Lung (tissue), 12 donors: ENCODE data around the gene SIK3. TPM values are rescaled to one million over a fixed set of nuclear protein-coding genes. Genes with fewer than 3 reads are reported as not detected.

Experiments used
- ATAC-seq: fragments of 200-7000 bp; cut with Tn5 transposase; one replicate; pipeline ENCODE4 v1.9.1; 2020; ENCODE audit warnings: moderate number of reproducible peaks; ENCODE audit not compliant: insufficient read depth, low FRiP score
- DNase-seq, 3 donors: peaks; one replicate each; pipeline ENCODE4 v3.0.0-alpha.2; 2013 to 2017
- H3K27ac ChIP-seq, 2 donors: one replicate each; pipeline ENCODE4 v1.5.1; 2013; ENCODE audit warnings: mild to moderate bottlenecking in 2 of 2, moderate library complexity in 2 of 2, control low read depth in 1 of 2, inconsistent platforms in 1 of 2, low read depth in 1 of 2, low read length in 1 of 2
- H3K27me3 ChIP-seq, 3 donors: one replicate each; pipeline ENCODE4 v1.5.1; 2013; ENCODE audit warnings: low read length in 2 of 3; ENCODE audit not compliant: control insufficient read depth in 3 of 3, insufficient read depth in 3 of 3
- H3K36me3 ChIP-seq, 4 donors: one replicate each; pipeline ENCODE4 v1.5.1; 2013; ENCODE audit warnings: low read length in 4 of 4, mild to moderate bottlenecking in 1 of 4, moderate library complexity in 1 of 4; ENCODE audit not compliant: control insufficient read depth in 4 of 4, insufficient read depth in 4 of 4
- H3K4me1 ChIP-seq, 5 donors: one replicate each; pipeline ENCODE4 v1.5.1; 2013; ENCODE audit warnings: low read length in 5 of 5, mild to moderate bottlenecking in 2 of 5, moderate library complexity in 1 of 5; ENCODE audit not compliant: control insufficient read depth in 5 of 5, insufficient read depth in 5 of 5
- H3K4me3 ChIP-seq: one replicate; pipeline ENCODE4 v1.5.1; 2013; ENCODE audit warnings: mild to moderate bottlenecking, control low read depth, moderate library complexity
- H3K9ac ChIP-seq, 2 donors: one replicate each; pipeline ENCODE4 v1.5.1; 2013; ENCODE audit warnings: low read length in 2 of 2, control low read depth in 1 of 2; ENCODE audit not compliant: insufficient read depth in 1 of 2
- H3K9me3 ChIP-seq, 4 donors: one replicate each; pipeline ENCODE4 v1.5.1; 2013; ENCODE audit warnings: low read length in 3 of 4, mild to moderate bottlenecking in 1 of 4, moderate library complexity in 1 of 4; ENCODE audit not compliant: control insufficient read depth in 4 of 4, insufficient read depth in 3 of 4
- WGBS, 2 donors: extraction: QIAGEN DNeasy Blood & Tissue Kit; methylation state at CpG; one replicate each; pipeline ENCODE4 v1.1.7; 2013; 5-methylcytosine and 5-hydroxymethylcytosine counted together
- polyA plus RNA-seq, 2 donors: library from polyadenylated mRNA; stranded (reverse); fragments of 200-250 nt; gene quantifications; one replicate each; pipeline ENCODE4 v1.2.1, GENCODE V29; 2013
- total RNA-seq, 2 donors: library from RNA; depleted of rRNA in 1 of 2; stranded (reverse); fragments of >200 nt in 1 of 2; gene quantifications; one replicate each; pipeline ENCODE4 v1.2.1, GENCODE V29; 2014 to 2021
- TF ChIP-seq, protein P1 (sequence below): IDR thresholded peaks from 2 replicates; pipeline ENCODE4 v1.5.1; 2012; ENCODE audit warnings: mild to moderate bottlenecking; ENCODE audit errors: control extremely low read depth, extremely low read depth
- donor health status: control.
- donor health status: control.
- donor health status: Bipolar disorder and iron deficiency.
- donor health status: healthy.
- donor health status: DM: yes; HTN: yes; CAD: no.

The SIK3 gene
- total and polyA plus RNA-seq, 4 donors: 9.0 to 43.4 (median 29.6) TPM

DNA sequence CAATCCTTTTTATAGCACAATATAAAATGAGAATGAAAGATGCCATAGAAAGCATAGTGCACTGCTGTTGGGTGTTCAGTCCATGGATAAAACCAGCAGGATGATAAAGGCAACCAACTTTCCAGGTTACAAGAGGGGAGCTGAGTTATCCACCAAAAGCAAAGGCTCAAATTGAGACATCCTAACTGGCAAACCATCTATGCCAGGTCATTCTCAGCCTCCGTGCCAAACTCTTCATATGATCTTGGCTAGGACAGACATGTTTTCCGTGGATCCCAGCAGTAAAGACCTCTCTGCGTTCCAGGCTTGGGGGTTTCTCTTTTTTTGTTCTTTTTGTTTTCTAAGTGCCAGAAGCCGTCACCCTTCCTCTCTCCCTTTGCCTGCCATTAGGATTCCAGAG lies 253.5 kb downstream of the SIK3 start:
- H3K4me3 ChIP-seq: no peak overlapping the region
- no peaks in the 10 kb centered on the region for H3K9me3 ChIP-seq
- H3K4me1 ChIP-seq: peaks cover 0 to 14% (median 0%) of the 10 kb centered on the region in 5 donors
- WGBS, 2 donors: 94 to 95% methylated on average over 4 of the region's 4 CpGs
- TF ChIP-seq, protein P1, sequence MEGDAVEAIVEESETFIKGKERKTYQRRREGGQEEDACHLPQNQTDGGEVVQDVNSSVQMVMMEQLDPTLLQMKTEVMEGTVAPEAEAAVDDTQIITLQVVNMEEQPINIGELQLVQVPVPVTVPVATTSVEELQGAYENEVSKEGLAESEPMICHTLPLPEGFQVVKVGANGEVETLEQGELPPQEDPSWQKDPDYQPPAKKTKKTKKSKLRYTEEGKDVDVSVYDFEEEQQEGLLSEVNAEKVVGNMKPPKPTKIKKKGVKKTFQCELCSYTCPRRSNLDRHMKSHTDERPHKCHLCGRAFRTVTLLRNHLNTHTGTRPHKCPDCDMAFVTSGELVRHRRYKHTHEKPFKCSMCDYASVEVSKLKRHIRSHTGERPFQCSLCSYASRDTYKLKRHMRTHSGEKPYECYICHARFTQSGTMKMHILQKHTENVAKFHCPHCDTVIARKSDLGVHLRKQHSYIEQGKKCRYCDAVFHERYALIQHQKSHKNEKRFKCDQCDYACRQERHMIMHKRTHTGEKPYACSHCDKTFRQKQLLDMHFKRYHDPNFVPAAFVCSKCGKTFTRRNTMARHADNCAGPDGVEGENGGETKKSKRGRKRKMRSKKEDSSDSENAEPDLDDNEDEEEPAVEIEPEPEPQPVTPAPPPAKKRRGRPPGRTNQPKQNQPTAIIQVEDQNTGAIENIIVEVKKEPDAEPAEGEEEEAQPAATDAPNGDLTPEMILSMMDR: no peak
- no peak overlapping the region for H3K9ac ChIP-seq
- no peak for ATAC-seq
- no peak for DNase-seq
- H3K27me3 ChIP-seq: no peaks in the 10 kb centered on the region
- H3K36me3 ChIP-seq: peaks cover 20 to 37% (median 31%) of the 10 kb centered on the region in 4 donors
- H3K27ac ChIP-seq: no peak overlapping the region

DNA sequence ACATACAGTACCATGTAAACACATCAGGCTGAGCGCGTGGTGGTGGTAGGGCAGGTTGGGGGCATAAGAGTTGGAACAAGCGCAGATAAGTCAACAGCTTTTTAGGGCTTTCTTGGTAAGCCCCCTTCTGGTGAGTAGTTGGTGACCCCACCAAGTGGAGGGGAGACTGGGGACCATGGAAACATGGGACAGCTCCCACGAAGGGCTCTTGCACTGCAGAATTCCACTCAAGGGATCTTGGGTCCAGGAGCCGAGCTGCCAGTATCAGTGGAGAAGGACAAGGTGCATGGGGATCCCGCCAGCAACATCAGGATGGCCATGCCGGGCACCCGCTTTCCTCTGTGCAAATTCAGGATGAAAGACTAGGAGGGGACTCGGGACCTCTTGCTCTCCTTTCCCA lies 254.6 kb downstream of the SIK3 start:
- Histone ChIP-seq H3K27ac (no peak overlapping the region), H3K36me3 (peaks cover 20 to 32% (median 28%) of the 10 kb centered on the region in 4 donors), H3K4me1 (peaks cover 0 to 22% (median 0%) of the 10 kb centered on the region in 5 donors), H3K9me3 (no peaks in the 10 kb centered on the region), H3K27me3 (no peaks in the 10 kb centered on the region), H3K4me3 (no peak overlapping the region), H3K9ac (no peak overlapping the region)
- TF ChIP-seq, protein P1: no peak
- no peak for DNase-seq
- WGBS, 2 donors: 95 to 96% methylated on average over 9 of the region's 9 CpGs
- no peak for ATAC-seq

DNA sequence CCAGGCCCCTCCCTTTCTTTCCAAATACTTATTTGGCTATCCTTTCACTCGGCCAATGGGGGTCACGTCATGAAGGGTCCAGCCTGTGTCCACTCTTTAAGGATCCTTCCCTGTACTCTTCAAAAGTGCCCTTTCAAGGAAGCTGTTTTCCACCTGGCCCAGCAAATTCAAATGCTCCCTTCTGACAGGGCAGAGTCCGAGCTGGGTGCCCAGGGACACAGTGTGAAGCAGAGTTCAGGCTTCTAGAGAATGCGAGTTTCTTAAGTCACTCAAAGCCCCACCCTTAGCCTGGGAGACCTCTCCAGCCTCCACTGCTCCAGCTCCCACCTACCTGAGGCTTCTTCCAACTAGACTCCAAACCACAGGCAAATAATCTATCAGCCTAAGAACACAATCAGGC lies 255.3 kb downstream of the SIK3 start:
- peaks cover 16 to 29% (median 28%) of the 10 kb centered on the region in 4 donors for H3K36me3 ChIP-seq
- TF ChIP-seq, protein P1: no peak
- no peak overlapping the region for H3K27ac ChIP-seq
- ATAC-seq (no peak), DNase-seq (no peak)
- H3K9me3 ChIP-seq: no peaks in the 10 kb centered on the region
- no peak overlapping the region for H3K4me3 ChIP-seq
- H3K4me1 ChIP-seq: peaks cover 0 to 22% (median 0%) of the 10 kb centered on the region in 5 donors
- H3K9ac ChIP-seq: no peak overlapping the region
- H3K27me3 ChIP-seq: no peaks in the 10 kb centered on the region
- 79 to 84% methylated on average over 4 of the region's 4 CpGs for WGBS, 2 donors

DNA sequence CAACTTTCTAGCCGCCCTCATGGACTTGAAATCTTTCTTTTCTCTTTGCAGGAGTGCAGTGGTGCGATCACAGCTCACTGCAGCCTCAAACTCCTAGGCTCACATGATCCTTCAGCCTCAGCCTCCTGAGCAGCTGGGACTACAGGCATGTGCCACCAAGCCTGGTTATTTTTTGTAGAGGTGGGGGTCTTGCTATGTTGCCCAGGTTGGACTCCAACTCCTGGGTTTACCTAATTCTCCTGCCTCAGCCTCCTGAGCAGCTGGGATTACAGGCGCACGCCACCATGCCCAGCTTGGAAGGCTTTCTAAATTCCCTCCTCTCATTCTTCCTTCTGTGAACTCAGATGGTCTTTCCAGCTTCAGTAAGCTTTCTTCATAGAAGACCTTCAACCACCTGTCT lies 256.1 kb downstream of the SIK3 start:
- H3K9ac ChIP-seq: no peak overlapping the region
- no peak for ATAC-seq
- peaks cover 15 to 23% (median 21%) of the 10 kb centered on the region in 4 donors for H3K36me3 ChIP-seq
- 97 to 98% methylated on average over 4 of the region's 4 CpGs for WGBS, 2 donors
- H3K9me3 ChIP-seq: no peaks in the 10 kb centered on the region
- no peaks in the 10 kb centered on the region for H3K27me3 ChIP-seq
- TF ChIP-seq, protein P1: no peak
- no peak overlapping the region for H3K4me3 ChIP-seq
- H3K4me1 ChIP-seq: peaks cover 0 to 30% (median 0%) of the 10 kb centered on the region in 5 donors
- H3K27ac ChIP-seq: no peak overlapping the region
- no peak for DNase-seq
